Hindlimb muscle (tissue), 1 donor: ENCODE results near the gene MRPL33. TPM values are rescaled to one million over a fixed set of nuclear protein-coding genes. Genes with fewer than 3 reads are reported as not detected.
A peak's percentile ranks its signal among the peaks of the same experiment; 100 is the strongest.

Experiments used
- DNase-seq: peaks from one replicate; pipeline ENCODE4 v3.0.0-alpha.2; 2013
- polyA plus RNA-seq: library from polyadenylated mRNA; unstranded; fragments of 120-200 nt; gene quantifications from one replicate; pipeline ENCODE4 v1.2.1, GENCODE V29; 2013; ENCODE audit not compliant: insufficient read length

Gene MRPL33
- 99.7 TPM for polyA plus RNA-seq

- peak; percentile 94 for DNase-seq
Measured at GRCh38 chr2:27771548-27772335, at the start of gene MRPL33. Gene MRPL33, plus strand, starts transcription at chr2:27771719. Its CDS starts 59 bp downstream, at chr2:27771778.

- DNase-seq: no peak
Measured at GRCh38 chr2:27721884-27722485, 49.5 kb upstream of the MRPL33 start.

- DNase-seq: peak; percentile 37
Measured at GRCh38 chr2:27723372-27724144, 48.0 kb upstream of the MRPL33 start.

- no peak for DNase-seq
Measured at GRCh38 chr2:27724191-27724590, 47.3 kb upstream of the MRPL33 start.

- DNase-seq: peak; percentile 28
Measured at GRCh38 chr2:27724905-27725701, 46.4 kb upstream of the MRPL33 start.

- DNase-seq: no peak
Measured at GRCh38 chr2:27727257-27727656, 44.3 kb upstream of the MRPL33 start.

- DNase-seq: no peak
Measured at GRCh38 chr2:27728081-27728858, 43.2 kb upstream of the MRPL33 start.

- no peak for DNase-seq
Measured at GRCh38 chr2:27729198-27729597, 42.3 kb upstream of the MRPL33 start.

GRCh38 chr2:27729614-27730013 lies 41.9 kb upstream of the MRPL33 start:
- no peak for DNase-seq

- no peak for DNase-seq
Measured at GRCh38 chr2:27730261-27730662, 41.3 kb upstream of the MRPL33 start.

- DNase-seq: no peak
Measured at GRCh38 chr2:27730980-27731691, 40.4 kb upstream of the MRPL33 start.

GRCh38 chr2:27734305-27734704 lies 37.2 kb upstream of the MRPL33 start:
- DNase-seq: no peak

GRCh38 chr2:27735263-27735904 lies 36.1 kb upstream of the MRPL33 start:
- peak; percentile 71 for DNase-seq

- DNase-seq: no peak
Measured at GRCh38 chr2:27736031-27736889, 35.3 kb upstream of the MRPL33 start.

- DNase-seq: no peak
Measured at GRCh38 chr2:27736890-27737204, 34.7 kb upstream of the MRPL33 start.

- DNase-seq: no peak
Measured at GRCh38 chr2:27737676-27738348, 33.7 kb upstream of the MRPL33 start.

- no peak for DNase-seq
Measured at GRCh38 chr2:27738349-27739057, 33.0 kb upstream of the MRPL33 start.

- no peak for DNase-seq
Measured at GRCh38 chr2:27739058-27739373, 32.5 kb upstream of the MRPL33 start.

- DNase-seq: no peak
Measured at GRCh38 chr2:27741673-27742072, 29.8 kb upstream of the MRPL33 start.
